Measurements from ENCODE around the gene PRR30.

The PRR30 gene

DNA sequence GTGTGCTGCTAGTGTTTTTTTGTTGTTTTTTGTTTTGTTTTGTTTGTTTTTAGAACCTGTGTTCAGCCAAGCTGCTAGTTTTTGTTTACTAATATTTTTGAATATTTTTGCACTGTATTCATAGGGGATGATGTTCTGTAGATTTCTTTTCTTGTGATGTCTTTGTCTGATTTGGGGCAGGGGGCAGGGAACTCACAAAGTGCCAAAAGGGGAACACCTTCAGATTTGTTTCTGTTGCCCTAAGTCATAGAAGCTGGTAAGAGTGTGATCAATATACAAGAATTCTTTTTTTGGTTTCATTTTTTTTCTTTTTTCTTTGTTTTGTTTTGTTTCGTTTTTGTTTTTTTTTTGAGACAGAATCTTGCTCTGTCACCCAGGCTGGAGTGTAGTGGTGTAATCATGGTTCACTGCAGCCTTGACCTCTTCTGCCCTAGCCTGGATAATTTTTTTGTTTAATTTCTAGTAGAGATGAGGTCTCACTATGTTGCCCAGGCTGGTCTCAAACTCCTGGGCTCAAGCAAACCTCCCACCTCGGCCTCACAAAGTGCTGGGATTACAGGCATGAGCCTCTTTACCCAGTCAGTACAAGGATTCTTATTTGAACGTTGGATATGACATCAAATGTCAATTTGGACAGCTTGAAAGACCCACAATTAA, 40.3 kb upstream of the PRR30 start:
- TF ChIP-seq, protein P1, sequence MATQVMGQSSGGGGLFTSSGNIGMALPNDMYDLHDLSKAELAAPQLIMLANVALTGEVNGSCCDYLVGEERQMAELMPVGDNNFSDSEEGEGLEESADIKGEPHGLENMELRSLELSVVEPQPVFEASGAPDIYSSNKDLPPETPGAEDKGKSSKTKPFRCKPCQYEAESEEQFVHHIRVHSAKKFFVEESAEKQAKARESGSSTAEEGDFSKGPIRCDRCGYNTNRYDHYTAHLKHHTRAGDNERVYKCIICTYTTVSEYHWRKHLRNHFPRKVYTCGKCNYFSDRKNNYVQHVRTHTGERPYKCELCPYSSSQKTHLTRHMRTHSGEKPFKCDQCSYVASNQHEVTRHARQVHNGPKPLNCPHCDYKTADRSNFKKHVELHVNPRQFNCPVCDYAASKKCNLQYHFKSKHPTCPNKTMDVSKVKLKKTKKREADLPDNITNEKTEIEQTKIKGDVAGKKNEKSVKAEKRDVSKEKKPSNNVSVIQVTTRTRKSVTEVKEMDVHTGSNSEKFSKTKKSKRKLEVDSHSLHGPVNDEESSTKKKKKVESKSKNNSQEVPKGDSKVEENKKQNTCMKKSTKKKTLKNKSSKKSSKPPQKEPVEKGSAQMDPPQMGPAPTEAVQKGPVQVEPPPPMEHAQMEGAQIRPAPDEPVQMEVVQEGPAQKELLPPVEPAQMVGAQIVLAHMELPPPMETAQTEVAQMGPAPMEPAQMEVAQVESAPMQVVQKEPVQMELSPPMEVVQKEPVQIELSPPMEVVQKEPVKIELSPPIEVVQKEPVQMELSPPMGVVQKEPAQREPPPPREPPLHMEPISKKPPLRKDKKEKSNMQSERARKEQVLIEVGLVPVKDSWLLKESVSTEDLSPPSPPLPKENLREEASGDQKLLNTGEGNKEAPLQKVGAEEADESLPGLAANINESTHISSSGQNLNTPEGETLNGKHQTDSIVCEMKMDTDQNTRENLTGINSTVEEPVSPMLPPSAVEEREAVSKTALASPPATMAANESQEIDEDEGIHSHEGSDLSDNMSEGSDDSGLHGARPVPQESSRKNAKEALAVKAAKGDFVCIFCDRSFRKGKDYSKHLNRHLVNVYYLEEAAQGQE (IDR thresholded peaks at IDR 0.05; ENCODE audit: insufficient read depth in 1 of 2, low read depth in 2 of 2, low read length in 2 of 2): no peak
- no peak for TF ChIP-seq TAF1 (IDR thresholded peaks at IDR 0.05; ENCODE audit: borderline replicate concordance, insufficient read depth, low read length)
- TF ChIP-seq FOXP2 (optimal IDR thresholded peaks at IDR 0.05; ENCODE audit: borderline replicate concordance, extremely low read depth, extremely low read length, insufficient read depth): no peak
- no peak for TF ChIP-seq SIN3A (IDR thresholded peaks at IDR 0.05; ENCODE audit: borderline replicate concordance, insufficient read depth, low read length)
- no peak for TF ChIP-seq POLR2AphosphoS5 (IDR thresholded peaks at IDR 0.05; ENCODE audit: low read depth, low read length)

DNA sequence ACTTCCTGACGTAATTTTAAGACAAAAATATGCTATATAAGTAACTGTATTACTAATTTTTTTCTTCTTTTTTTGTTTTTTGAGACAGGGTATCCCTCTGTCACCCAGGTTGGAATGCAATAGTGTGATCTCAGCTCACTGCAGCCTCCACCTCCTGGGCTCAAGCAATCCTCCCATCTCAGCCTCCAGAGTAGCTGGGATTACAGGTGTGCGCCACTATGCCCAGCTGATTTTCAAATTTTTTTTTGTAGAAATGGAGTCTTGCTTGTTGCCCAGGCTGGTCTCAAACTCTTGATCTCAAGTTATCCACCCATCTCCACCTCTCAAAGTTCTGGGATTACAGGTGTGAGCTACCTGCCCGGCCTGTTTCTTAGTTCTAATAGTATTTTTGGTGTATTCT, 39.3 kb upstream of the PRR30 start:
- TF ChIP-seq, protein P1 (IDR thresholded peaks at IDR 0.05; ENCODE audit: insufficient read depth in 1 of 2, low read depth in 2 of 2, low read length in 2 of 2): no peak
- no peak for TF ChIP-seq FOXP2 (optimal IDR thresholded peaks at IDR 0.05; ENCODE audit: borderline replicate concordance, extremely low read depth, extremely low read length, insufficient read depth)
- no peak for TF ChIP-seq POLR2AphosphoS5 (IDR thresholded peaks at IDR 0.05; ENCODE audit: low read depth, low read length)
- no peak for TF ChIP-seq SIN3A (IDR thresholded peaks at IDR 0.05; ENCODE audit: borderline replicate concordance, insufficient read depth, low read length)
- TF ChIP-seq TAF1 (IDR thresholded peaks at IDR 0.05; ENCODE audit: borderline replicate concordance, insufficient read depth, low read length): no peak

GRCh38 chr2:27177441-27178351, 38.5 kb upstream of the PRR30 start:
- TF ChIP-seq, protein P1 (IDR thresholded peaks at IDR 0.05; ENCODE audit: insufficient read depth in 1 of 2, low read depth in 2 of 2, low read length in 2 of 2): no peak
- TF ChIP-seq TAF1 (IDR thresholded peaks at IDR 0.05; ENCODE audit: borderline replicate concordance, insufficient read depth, low read length): no peak
- TF ChIP-seq SIN3A (IDR thresholded peaks at IDR 0.05; ENCODE audit: borderline replicate concordance, insufficient read depth, low read length): no peak
- no peak for TF ChIP-seq POLR2AphosphoS5 (IDR thresholded peaks at IDR 0.05; ENCODE audit: low read depth, low read length)
- TF ChIP-seq FOXP2 (optimal IDR thresholded peaks at IDR 0.05; ENCODE audit: borderline replicate concordance, extremely low read depth, extremely low read length, insufficient read depth): no peak

GRCh38 chr2:27175330-27175729, 36.1 kb upstream of the PRR30 start:
- TF ChIP-seq FOXP2 (optimal IDR thresholded peaks at IDR 0.05; ENCODE audit: borderline replicate concordance, extremely low read depth, extremely low read length, insufficient read depth): no peak
- no peak for TF ChIP-seq TAF1 (IDR thresholded peaks at IDR 0.05; ENCODE audit: borderline replicate concordance, insufficient read depth, low read length)
- no peak for TF ChIP-seq POLR2AphosphoS5 (IDR thresholded peaks at IDR 0.05; ENCODE audit: low read depth, low read length)
- TF ChIP-seq, protein P1 (IDR thresholded peaks at IDR 0.05; ENCODE audit: insufficient read depth in 1 of 2, low read depth in 2 of 2, low read length in 2 of 2): no peak
- TF ChIP-seq SIN3A (IDR thresholded peaks at IDR 0.05; ENCODE audit: borderline replicate concordance, insufficient read depth, low read length): no peak

All from PFSK-1 (cell line).